Measurements from ENCODE around the gene SCN3B.

SCN3B gene

GRCh38 chr11:123640677-123641494 lies 13.5 kb downstream of the SCN3B start:
- Histone ChIP-seq H3K36me3 (ENCODE audit: control insufficient read depth in 2 of 2, insufficient read depth in 1 of 2, low read length in 2 of 2) (no peaks in the 10 kb centered on the region), H3K27ac (ENCODE audit: extremely low read depth, low read depth, low read length) (no peak overlapping the region), H3K4me1 (ENCODE audit: control insufficient read depth, insufficient read depth, low read length) (no peaks in the 10 kb centered on the region), H3K4me3 (ENCODE audit: low read depth, low read length) (no peak overlapping the region), H3K9me3 (ENCODE audit: control insufficient read depth, insufficient read depth, low read depth, low read length) (no peaks in the 10 kb centered on the region)
- CTCF ChIA-PET: interaction anchor here (0.5 to 12.4 kb wide), 25 partner anchors 10 to 1984 kb away, joined by 3 to 310 read pairs (median 3); partner anchors contain the start of genes CHEK1 and SCN3B
- TF ChIP-seq ZNF654 (tag by site-specific recombination; IDR thresholded peaks at IDR 0.05; ENCODE audit: low read depth) (peak; percentile 81), ZNF280D (tag by site-specific recombination; IDR thresholded peaks at IDR 0.05) (no peak), CTCF (tag by site-specific recombination; IDR thresholded peaks at IDR 0.05) (peak; percentile 67; the same call in 1 of the 2 replicates), ZFP37 (tag by site-specific recombination; IDR thresholded peaks at IDR 0.05) (no peak), ZNF518A (tag by site-specific recombination; conservative IDR thresholded peaks at IDR 0.05; ENCODE audit: low read depth) (no peak), MEIS1 (CRISPR knock-in tag; IDR thresholded peaks at IDR 0.05; ENCODE audit: borderline replicate concordance) (no peak), ZNF366 (tag by site-specific recombination; conservative IDR thresholded peaks at IDR 0.05) (no peak)
- POLR2A ChIA-PET: no interaction called here

- POLR2A ChIA-PET: no interaction called here
- TF ChIP-seq ZBTB49 (tag by site-specific recombination; IDR thresholded peaks at IDR 0.05; ENCODE audit: low read depth) (no peak), PBX3 (CRISPR knock-in tag; IDR thresholded peaks at IDR 0.05) (no peak), ZNF654 (tag by site-specific recombination; IDR thresholded peaks at IDR 0.05; ENCODE audit: low read depth) (no peak), ZNF514 (tag by site-specific recombination; IDR thresholded peaks at IDR 0.05) (no peak), TCF7L2 (IDR thresholded peaks at IDR 0.05; ENCODE audit: borderline replicate concordance, low read depth, low read length) (no peak), ZNF792 (tag by site-specific recombination; IDR thresholded peaks at IDR 0.05) (no peak), ZNF398 (tag by site-specific recombination; IDR thresholded peaks at IDR 0.05) (no peak), ZXDB (tag by site-specific recombination; IDR thresholded peaks at IDR 0.05) (no peak), ZNF585B (tag by site-specific recombination; IDR thresholded peaks at IDR 0.05) (no peak)
Observed at GRCh38 chr11:123640029-123640428, 14.4 kb downstream of the SCN3B start.

More at GRCh38 chr11:123640029-123640428, 14.4 kb downstream of the SCN3B start:
- H3K9me3 ChIP-seq (ENCODE audit: control insufficient read depth, insufficient read depth, low read depth, low read length): no peaks in the 10 kb centered on the region
- H3K4me3 ChIP-seq (ENCODE audit: low read depth, low read length): no peak overlapping the region
- CTCF ChIA-PET: interaction anchor here (0.6 to 12.4 kb wide), 9 partner anchors 9 to 242 kb away, joined by 3 to 310 read pairs (median 3); no protein-coding TSS in a partner anchor
- no peaks in the 10 kb centered on the region for H3K4me1 ChIP-seq (ENCODE audit: control insufficient read depth, insufficient read depth, low read length)
- H3K27ac ChIP-seq (ENCODE audit: extremely low read depth, low read depth, low read length): no peak overlapping the region
- no peaks in the 10 kb centered on the region for H3K36me3 ChIP-seq (ENCODE audit: control insufficient read depth in 2 of 2, insufficient read depth in 1 of 2, low read length in 2 of 2)

All from HEK293 (cell line).